Fibroblast of skin of back (primary cell): Measurements from ENCODE around the gene CSF1R.

Source experiments
- DNase-seq: peaks from one replicate; pipeline ENCODE4 v3.0.0-alpha.2; 2013

CSF1R gene

DNA sequence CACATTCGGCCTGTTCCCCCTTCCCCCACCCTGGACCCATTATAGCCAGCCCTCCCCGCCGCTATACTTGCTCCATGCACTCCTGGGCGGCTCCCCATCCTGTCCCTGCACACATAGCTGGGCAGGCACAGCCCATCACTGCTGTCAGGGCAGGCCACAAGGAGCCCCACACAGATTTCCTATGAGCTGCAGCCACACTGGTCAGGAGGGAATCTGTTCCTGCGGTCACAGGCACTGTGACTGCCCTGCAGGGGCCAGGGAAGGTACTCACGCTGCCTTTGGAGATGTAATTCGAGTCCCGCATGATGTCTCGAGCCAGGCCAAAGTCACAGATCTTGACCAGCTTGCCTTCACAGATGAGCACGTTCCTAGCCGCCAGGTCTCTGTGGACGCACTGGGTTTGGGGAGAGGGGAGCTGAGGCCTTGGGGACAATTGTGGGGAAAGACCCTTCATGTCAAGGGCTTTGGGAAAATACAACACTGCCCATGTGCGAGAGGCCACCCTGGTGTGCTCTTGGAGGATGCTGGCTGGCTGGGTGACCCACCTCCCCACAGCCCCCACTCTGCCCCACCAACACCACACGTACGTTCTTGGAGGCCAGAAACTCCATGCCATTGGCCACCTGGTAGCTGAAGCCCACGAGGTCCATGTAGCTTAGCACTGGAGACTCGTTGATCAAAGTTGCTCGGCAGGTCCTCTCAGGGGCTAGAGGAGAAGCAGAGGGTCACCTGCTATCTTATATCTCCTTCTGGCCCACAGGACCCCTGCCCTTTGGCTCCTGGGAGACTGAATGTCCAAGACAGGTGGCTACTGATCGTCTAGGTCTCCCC lies 34.5 kb upstream of the CSF1R start:
- no peak for DNase-seq

DNA sequence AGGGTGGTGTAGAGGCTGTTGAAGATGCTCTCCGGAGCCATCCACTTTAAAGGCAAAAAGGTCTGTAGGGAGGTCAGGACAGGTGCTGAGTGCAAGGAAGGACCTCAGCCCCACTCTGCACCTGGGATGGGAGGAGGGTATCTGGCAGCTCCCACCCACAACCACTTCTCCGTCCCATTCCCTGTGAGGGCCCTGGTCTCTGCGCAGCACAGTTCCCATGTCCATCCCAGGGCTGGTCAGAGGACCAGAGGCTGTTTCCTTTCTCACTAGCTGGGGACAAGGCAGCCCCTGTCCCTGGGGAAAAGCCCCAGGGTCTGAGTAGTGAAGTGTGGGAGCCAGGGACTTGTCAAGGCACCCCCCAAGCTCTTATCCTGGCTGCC lies 33.7 kb upstream of the CSF1R start:
- no peak for DNase-seq

DNA sequence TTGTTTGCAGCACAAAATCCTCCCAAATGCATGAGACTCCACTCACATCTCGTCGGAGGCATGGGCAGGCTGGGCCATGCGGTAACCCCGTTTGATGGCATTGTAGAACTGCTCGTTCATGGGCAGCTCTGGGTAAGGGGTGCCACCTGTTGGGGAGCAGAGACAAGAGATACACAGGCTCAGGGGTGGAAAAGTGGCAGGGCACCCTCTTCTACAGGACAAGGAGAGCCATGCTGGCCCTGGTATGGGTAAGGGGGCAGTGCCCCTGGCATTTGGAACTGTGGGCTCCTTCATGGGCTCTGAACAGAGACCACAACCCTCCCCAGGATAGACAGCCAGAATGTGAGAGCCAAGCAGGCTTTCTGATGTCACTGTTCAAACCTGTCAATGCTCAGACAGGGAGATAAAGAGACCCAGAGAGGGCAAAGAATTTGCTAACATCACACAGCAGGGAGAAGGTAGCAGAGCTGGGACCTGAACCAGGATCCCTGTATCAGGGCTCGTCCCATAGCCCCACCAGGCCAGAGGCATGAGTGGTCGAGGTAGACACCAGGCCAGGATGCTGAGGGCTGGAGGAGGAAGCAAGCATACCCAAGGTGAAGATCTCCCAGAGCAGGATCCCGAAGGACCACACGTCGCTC lies 33.2 kb upstream of the CSF1R start:
- DNase-seq: no peak

DNA sequence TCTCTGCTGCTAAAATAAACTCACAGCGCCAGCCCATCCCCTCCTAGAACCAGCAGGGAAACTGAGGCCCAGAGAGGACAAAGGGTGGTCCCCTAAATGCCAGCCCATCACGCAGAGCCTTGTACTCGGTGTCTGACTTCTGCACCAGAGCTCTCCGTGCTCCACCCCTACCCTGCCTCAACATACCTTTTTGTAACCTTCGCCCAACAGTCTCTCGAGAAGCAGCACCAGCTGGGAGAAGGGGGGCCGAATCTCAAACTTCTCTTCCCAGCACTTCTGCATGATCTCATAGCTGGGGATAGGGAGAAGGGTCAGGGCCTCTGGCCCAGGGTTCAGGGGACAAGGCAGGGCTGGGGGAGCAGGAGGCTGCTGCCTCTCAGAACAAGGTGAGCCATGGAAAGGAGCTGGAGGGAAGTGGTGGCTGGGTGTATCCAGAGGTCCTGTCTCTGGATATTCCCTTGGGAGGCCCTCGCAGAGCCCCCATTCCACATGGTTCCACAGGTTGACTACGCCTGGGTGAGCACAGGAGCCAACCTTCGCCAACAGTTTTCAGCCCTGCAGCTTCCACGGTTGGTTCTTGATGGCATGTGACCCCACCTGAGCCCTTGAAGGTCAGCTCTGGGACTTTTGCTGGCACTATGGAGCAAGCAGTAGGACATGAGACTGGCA lies 32.3 kb upstream of the CSF1R start:
- no peak for DNase-seq

DNA sequence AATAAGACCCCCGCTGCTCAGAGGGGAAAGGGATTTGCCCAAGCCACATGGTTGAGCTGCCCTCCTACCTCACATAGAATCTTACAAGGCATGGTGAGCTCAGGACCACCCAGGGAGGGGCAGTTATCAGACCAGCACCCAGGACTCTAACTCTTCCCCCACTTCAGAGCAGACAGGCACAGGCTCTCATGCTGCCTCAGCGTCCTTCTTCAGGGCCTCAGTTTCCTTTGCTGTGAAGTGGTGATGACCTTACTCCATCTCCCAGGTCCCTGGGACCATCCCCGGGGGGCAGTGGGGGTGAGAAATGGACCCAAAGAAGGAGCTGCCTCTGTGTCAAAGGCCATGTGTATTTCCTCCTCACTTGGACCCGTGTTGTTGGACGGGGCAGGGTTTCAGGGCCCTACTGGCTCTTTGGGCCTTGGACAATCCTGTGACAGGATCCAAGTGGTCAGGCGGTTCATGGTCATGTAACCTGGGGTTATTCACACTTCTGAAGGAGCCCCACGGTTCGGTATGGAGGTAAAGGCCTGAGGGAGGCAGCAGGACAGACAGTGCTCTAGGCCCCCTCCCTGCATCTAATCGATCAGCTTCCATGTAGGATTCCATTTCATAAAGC lies 31.7 kb upstream of the CSF1R start:
- no peak for DNase-seq

DNA sequence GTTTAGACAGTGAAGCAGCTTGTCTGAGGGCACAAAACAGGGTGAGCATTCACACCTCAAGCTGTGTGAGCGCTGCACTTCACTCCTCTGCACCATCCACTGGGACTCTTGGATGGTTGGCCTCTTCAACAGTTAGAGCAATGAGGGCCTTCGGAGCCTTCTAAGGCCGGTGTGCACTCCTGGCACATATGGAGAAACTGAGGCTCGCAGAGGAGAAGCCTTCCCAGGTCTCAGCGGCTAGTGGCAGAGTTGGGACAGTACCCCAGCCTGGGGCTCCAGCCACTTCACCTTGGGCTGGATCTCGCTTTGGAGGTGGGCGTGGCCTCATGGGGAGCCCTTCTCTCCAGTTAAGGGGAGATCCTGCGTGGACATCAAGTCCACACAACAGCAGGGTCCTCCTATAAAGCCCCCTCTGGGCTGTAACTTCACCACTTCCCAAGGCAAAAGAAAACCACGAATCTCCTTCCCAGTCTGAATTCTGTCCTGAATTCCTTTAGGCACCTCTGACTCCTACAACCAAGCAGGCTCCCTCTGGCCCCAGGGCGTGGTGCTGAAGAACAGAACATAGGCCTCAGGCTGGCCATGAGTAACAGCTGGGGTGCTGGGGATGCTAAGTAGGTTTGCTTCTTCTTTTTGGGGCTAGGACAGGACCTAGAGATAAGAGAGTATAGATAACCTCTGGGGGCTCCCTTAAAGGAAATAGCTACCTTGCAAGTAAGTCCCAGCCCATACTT lies 30.5 kb upstream of the CSF1R start:
- DNase-seq: no peak

DNA sequence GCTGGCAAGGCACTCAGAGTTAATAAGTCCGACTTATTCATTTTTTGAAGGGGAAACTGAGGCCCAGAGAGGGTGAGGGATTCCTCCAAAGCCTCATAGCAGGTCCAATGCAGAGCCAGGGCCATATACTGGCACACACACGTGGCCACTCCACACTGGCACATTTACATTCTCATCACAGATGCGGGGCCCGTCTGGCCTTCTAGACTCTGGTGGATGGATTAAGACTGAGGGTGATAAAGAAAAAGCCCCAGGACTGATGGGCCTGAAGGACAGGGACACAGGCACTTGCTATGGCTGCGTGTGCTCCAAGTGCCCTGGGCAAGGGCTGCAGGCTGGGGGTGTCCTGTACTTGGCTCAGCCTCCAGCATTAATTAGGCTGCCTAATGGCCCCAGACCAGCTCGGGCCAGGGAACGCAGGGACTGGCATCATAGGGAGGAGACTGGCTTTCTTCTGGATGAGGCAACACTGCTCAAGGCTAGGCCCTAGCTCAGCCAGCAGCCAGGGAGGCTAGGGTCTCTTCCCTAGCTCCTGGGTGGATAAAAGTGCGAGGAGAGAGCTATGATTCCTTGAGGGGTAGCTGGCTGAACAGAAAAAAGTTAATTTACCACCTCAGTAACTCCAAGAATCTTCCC lies 28.5 kb upstream of the CSF1R start:
- peak; percentile 2 for DNase-seq

DNA sequence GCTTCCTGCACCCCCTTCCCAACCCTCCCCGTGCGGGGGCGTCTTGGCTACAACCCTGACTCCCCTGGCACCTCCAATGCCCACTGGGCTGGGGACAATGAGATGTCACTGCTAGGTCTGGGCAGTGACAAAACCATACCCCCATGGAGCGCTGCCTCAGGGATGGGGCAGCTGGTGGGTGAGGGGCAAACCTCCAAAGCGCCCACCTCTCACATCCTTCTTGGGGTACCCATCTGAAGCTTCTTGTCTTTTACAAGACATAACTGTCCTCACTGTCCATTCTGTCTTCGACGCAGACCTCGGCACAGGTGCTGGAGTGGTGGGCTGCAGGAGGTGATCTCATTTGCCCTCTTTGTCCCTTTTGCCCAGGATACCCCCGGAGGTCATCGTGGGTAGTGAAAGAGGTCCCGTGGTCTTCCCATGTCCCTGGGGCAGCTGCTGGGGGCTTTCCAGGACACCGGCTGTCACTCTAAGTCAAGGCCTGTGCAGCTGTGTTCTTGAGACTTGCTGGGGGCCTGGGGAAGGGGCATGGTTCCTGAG lies 27.8 kb upstream of the CSF1R start:
- peak; percentile 12 for DNase-seq

DNA sequence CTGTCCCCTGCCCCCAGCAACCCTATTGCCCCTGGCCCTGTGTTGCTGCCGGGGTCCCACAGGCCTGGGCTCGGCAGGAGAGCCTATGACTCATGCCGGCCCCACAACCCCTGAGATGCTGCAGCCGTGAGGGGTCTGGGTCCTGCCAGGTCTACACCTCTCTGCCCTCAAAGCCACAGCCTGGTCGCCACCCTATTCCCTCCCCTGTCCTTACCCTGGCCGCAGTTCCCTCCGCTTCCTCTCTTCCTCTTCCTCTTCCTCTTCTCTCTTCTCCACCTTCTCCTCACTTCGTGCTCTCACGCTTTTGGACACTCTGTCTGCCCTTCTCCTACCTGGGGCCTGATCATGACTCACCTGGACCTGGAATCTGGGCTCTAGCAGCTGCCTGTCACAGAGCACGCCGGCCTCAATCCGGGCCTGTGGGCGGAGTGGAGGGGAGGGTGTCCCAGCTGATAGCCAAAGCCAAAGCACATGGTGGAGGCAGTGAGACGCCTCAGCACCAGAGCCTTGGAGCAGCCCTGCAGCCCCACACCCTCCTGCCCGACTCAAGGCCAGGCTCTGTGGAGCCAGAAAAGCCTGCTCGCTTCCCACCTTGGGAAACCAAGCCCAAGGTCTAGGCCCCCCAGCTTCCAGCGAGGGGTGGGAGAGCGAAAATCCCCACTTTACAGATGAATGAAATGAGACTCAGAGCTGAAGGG lies 26.8 kb upstream of the CSF1R start:
- peak; percentile 43 for DNase-seq

DNA sequence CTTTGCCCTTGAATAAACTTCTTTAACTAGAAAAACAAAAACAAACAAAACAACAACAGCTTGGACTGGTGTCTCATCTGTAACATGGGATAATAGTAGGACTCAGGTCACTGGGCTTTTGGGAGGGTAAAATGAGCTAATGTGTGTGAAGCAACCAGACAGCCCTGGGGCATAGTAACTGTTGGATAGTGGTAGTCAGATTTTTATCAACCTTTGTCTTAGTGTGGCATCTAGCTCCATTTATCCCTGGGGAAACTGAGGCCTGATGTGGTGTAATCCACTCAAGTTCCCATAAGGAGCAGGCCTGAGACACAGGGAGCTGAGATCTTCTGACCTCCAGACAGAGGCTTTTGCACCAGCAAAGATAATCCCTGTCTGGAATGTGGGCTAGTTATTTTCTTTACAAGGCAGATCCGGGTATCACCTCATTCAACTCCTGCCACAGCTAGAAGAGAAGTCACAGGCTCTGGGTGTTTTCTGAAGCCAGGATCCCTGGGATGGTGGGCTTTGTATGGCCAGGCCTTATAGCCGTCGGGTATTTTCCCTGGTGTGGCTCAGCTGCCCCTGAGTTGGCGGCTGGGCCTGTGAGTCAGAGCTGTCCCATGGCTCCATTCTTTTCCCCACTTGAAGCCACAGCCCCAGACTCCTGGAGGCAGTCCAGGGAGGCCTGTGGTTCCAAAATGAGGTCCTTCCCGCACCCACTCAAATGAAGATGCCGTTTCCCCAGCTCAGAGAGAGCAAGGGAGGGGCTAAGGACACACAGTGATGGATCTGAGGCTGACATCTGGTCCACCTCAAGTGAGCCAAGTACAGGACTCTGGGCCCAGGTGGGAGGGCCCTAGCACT lies 26.1 kb upstream of the CSF1R start:
- DNase-seq: peak; percentile 96

DNA sequence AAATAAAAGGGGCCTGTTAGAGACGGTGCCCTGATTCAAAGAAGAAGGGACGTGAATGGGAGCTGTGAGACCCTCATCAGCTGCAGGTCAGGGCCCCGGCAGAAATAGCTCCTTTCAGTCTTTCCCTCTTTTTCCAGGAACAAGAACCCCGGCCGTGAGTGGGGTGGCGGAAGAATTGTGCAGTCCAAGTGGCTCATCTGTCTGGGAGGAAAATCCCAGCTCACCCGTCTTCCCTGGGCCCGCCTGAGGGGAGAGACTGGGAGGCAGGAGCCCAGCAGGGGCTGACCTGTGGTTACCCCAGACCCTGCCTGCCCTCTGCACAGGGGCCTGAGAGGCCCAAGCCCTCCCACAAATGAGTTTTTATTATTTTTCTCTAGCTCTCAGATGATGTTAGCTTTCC lies 24.8 kb upstream of the CSF1R start:
- DNase-seq: peak; percentile 2

DNA sequence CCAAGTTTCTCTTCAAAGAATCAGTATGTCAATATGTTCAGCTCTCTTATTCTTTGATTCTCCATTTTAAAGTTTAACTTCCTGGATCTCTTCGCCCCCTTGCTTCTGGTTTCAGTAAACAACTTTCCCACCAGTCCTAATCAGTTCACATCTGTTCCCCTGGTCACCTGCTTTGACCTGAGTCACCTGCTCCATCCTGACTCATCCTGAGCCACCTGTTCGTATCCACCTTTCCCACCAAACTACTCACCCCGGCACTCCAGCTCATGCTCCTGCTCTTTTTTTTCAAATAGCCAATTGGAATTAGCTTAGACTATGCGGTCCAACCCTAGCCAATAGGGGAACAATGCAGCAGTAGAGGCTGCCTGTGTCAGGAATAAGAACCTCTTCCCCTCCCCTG lies 23.6 kb upstream of the CSF1R start:
- no peak for DNase-seq

DNA sequence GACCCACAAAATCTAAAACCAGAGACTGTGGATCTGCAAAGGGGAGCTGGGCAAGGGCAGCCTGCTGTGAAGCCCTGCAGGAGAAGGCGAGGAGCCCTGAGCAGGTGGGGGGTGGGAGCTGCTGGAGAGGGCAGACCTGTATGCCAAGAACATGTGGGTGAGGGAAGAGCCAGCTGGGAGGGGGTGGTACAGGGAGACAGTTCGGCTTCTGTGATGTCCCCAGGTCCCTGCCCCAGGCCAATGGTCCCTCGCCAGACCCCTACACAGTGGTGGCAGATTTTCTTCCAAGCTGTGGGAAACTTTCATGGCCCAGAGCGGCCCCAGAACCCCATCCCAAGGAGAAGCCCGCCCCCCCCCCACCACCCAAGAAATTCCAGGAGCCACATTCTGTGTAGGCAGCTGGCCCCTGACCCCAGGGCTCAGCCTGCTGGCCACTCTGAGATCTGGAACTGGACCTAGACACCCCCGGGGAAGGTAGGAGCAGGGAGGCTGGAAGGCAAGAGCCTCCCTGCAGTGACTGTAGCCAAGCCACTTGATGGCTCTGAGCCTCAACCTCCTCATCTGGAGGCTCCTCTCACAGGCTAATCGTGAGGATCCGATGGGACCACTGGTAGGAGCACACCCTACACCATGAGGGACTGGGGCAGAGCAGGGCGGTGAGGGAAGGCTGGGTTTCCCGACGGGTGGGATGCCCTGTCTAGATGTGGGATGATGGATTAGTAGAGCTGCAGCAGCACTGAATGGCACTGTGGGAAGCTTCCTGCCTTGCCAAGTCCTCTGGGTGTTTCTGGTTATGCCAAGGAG lies 22.6 kb upstream of the CSF1R start:
- no peak for DNase-seq

DNA sequence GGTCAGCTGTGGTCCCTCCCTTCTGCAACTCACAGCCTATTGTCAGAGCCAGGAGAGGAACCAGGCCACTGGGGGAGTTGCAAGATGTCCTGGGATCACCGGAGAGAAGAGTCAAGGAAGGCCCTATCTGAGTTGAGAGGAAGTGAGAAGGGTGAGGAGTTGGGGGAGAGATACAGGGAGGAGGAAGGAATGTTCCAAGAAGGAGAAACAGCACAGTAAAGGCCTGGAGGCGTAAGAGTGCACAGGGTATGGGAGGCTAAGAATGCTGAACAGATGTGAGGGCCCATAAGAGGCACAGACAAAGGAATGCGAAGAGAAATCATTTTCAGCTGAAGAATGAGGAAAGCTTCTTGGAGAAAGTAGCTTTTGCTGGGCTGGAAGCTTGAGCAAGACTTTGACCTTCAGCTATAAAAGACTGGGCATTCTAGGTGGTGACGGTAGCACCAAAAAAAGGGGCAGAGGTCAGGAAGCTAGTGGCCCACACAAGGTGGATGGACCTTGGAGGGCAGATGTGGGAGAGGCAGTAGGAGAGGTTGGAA lies 21.6 kb upstream of the CSF1R start:
- DNase-seq: peak; percentile 63

DNA sequence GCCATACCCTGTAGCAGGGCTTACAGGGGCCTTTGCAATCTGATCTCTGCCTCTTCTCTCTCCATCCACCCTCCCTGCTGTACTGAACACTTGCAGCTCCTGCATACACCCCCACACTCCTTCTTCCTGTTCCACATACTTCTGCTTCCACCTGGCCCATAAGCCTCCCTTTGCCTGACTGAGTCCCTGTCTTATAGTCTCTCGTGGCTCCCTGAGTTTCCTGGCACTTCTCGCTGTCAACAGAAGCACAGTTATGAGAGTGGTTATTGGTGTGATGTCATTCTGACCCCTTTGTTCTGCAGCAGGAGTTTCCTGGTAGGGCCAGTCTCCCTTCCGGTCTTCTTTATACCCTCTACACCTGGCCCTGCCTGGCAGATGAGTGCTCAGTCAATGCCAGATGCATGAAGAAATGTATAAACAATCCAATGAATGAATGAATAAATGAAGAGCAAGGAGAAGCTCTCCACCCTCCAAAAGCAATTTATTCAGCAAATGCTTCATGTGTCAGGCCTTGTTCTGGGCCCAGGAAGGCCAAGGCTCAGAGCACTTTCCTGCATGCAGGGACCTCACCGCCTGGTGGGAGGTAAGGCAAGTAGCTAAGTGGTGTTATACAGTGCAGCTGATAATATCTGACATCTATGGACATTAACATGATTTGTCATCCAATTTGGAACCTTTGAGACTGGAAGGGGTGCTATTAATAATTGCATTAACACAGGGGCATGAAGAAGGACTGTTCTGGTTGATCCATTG lies 20.5 kb upstream of the CSF1R start:
- no peak for DNase-seq

DNA sequence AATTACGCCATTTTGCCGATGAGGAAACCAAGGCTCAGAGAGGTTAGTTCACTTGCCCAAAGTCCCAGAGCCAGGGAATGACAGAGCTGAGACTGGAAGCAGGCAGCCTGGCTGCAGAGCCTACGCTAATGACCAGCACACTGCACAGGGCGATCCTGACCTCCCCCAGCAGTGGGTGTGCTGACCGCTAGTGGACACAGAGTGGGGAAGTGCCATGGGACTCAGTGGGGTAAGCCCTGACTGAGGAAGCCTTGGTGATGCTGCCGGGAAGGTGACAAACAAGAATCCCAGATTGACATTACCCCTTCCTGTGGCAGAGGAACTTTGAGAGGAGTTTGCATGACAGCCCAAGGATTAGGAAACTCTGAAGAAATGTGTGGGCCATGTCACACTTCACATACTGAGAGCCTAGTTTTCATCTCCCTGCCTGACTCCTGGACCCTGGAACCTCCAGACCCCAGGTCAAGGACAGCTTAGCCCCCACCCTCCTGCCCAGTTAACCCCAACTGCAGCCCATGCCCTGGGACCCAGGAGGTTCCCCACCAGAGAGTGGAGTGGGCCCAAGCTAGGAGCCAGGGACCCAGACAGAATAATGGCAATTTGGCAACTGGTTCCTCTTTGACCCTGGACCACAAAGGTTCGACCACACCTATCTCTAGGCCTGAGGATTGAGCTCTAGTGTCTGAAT lies 19.7 kb upstream of the CSF1R start:
- no peak for DNase-seq

DNA sequence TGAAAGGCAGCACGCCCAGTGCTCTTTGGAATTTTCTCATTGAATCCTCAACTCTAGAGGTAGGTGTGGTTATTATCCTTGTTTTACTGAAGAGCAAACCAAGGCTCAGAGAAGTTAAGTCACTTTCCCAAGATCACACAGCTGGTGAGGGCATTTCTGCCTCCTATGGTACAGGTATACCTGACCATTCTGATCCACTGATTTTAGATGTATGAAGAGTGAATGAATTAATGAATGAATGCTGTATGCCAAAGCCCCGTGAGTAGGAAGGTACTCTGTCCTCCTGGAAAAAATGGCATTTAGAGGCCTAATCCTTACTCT lies 18.2 kb upstream of the CSF1R start:
- no peak for DNase-seq
